ENCODE measurements around the gene ARL13B. TPM values are rescaled to one million over a fixed set of nuclear protein-coding genes. Genes with fewer than 3 reads are reported as not detected.

Gene ARL13B
- total RNA-seq, 4 donors from 2014 or later, result 1.2 to 2.7 (median 1.4) TPM

DNA sequence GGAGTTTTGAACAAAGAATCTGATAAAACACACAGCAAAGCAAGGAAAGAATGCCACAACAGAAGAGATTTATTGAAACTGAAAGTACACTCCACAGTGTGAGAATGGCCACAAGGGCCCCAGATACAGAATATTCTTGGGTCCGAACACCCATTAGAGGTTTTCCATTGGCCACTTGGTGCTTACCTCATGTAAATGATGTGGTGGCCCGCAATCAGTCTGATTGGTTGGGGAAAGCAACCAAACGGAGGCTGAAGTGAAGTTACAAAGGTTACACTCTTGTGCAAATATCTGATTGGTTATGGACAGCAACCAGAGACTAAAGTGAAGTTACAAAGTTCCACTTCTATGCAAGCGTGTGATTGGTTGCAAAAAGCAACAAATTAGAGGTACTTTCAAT is 103.3 kb downstream of the ARL13B start:
- Histone ChIP-seq H3K9me3 (no peaks in the 10 kb centered on the region), H3K36me3 (peaks cover 0 to 6% of the 10 kb centered on the region in 2 donors), H3K4me1 (no peaks in the 10 kb centered on the region), H3K4me3 (no peak overlapping the region), H3K27ac (no peak overlapping the region), H3K27me3 (no peaks in the 10 kb centered on the region)
- no peak for DNase-seq
- ATAC-seq, result no peak
- TF ChIP-seq POLR2A (IDR thresholded peaks at IDR 0.05) (no peak), CTCF (IDR thresholded peaks at IDR 0.05 in 4 of 5, conservative IDR thresholded peaks at IDR 0.05 in 1 of 5) (no peak)
- intact Hi-C loops (cut with DNase I; ENCODE audit: low total_unique reads) (no loop called here), in situ Hi-C loops (cut with MboI; ENCODE audit: low sequenced_read_pairs in 4 of 4) (no loop called here)

- DNase-seq (no peak), ATAC-seq (no peak)
- in situ Hi-C loops (cut with MboI; ENCODE audit: low sequenced_read_pairs in 4 of 4) (no loop called here), intact Hi-C loops (cut with DNase I; ENCODE audit: low total_unique reads) (no loop called here)
- TF ChIP-seq CTCF (IDR thresholded peaks at IDR 0.05 in 4 of 5, conservative IDR thresholded peaks at IDR 0.05 in 1 of 5) (no peak), POLR2A (IDR thresholded peaks at IDR 0.05) (no peak)
- Histone ChIP-seq H3K27ac (no peak overlapping the region), H3K4me1 (no peaks in the 10 kb centered on the region), H3K9me3 (no peaks in the 10 kb centered on the region), H3K36me3 (peaks cover 0 to 6% of the 10 kb centered on the region in 2 donors), H3K4me3 (no peak overlapping the region), H3K27me3 (no peaks in the 10 kb centered on the region)
Observed at GRCh38 chr3:94089126-94089525, 109.2 kb downstream of the ARL13B start.

DNA sequence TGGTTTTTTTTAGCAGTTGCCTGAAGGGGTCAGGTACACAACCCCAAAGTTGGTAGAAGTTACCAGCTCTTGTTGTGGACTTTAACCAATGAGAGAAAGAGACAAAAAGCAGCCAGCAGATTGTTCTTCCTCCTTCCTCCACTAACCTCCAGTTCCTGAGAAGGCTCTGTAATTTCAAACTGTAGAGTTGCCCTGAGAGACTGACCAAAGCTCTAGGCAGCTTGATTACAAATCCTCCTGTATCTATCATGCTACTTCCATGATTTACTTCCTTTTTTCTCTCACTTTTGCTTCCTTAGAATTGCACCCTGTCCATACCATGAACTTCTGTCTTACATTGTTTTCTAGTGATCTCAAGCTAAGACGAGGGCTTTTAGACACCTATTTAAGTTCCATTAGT is 112.1 kb downstream of the ARL13B start:
- DNase-seq (no peak), ATAC-seq (no peak)
- intact Hi-C loops (cut with DNase I; ENCODE audit: low total_unique reads), result no loop called here
- no peaks in the 10 kb centered on the region for H3K4me1 ChIP-seq
- H3K9me3 ChIP-seq, result no peaks in the 10 kb centered on the region
- H3K4me3 ChIP-seq, result no peak overlapping the region
- TF ChIP-seq CTCF (IDR thresholded peaks at IDR 0.05 in 4 of 5, conservative IDR thresholded peaks at IDR 0.05 in 1 of 5) (no peak), POLR2A (IDR thresholded peaks at IDR 0.05) (no peak)
- peaks cover 0 to 8% of the 10 kb centered on the region in 2 donors for H3K36me3 ChIP-seq
- H3K27me3 ChIP-seq, result no peaks in the 10 kb centered on the region
- H3K27ac ChIP-seq, result no peak overlapping the region
- in situ Hi-C loops (cut with MboI; ENCODE audit: low sequenced_read_pairs in 4 of 4), result no loop called here

GRCh38 chr3:94093151-94093550 is 113.2 kb downstream of the ARL13B start:
- peaks cover 0 to 15% of the 10 kb centered on the region in 2 donors for H3K36me3 ChIP-seq
- no peak for ATAC-seq

More at GRCh38 chr3:94093151-94093550, 113.2 kb downstream of the ARL13B start:
- Histone ChIP-seq H3K27ac (no peak overlapping the region), H3K4me1 (no peaks in the 10 kb centered on the region), H3K4me3 (no peak overlapping the region), H3K27me3 (no peaks in the 10 kb centered on the region), H3K9me3 (no peaks in the 10 kb centered on the region)
- DNase-seq, result no peak
- intact Hi-C loops (cut with DNase I; ENCODE audit: low total_unique reads), result no loop called here
- TF ChIP-seq CTCF (IDR thresholded peaks at IDR 0.05 in 4 of 5, conservative IDR thresholded peaks at IDR 0.05 in 1 of 5) (no peak), POLR2A (IDR thresholded peaks at IDR 0.05) (no peak)
- in situ Hi-C loops (cut with MboI; ENCODE audit: low sequenced_read_pairs in 4 of 4), result no loop called here

Measured in gastrocnemius medialis (tissue), 4 donors.